HG02852 (cell line): ENCODE results near the gene DTNB.

Experiments
- ATAC-seq: cut with Tn5 transposase; IDR thresholded peaks from one replicate; pipeline ENCODE4 v1.9.1; 2021; ENCODE audit warnings: mild to moderate bottlenecking, moderate library complexity; ENCODE audit not compliant: unreplicated experiment

Gene DTNB

GRCh38 chr2:25354116-25354515 lies 319.3 kb downstream of the DTNB start:
- ATAC-seq, result no peak

GRCh38 chr2:25349397-25349796 lies 324.0 kb downstream of the DTNB start:
- no peak for ATAC-seq

- no peak for ATAC-seq
Observed at GRCh38 chr2:25347846-25348245, 325.5 kb downstream of the DTNB start.

GRCh38 chr2:25347205-25347815 lies 326.1 kb downstream of the DTNB start:
- no peak for ATAC-seq

GRCh38 chr2:25343187-25343825 lies 330.1 kb downstream of the DTNB start:
- no peak for ATAC-seq

- peak; percentile 70 for ATAC-seq
Observed at GRCh38 chr2:25342372-25343186, 330.8 kb downstream of the DTNB start.

- ATAC-seq, result peak; percentile 39
Observed at GRCh38 chr2:25341753-25342371, 331.5 kb downstream of the DTNB start, which contains the start of gene DNMT3A. Gene DNMT3A (minus strand): TSS chr2:25341925. CDS start chr2:25313984, 27,941 bp downstream.

GRCh38 chr2:25341011-25341727 lies 332.2 kb downstream of the DTNB start:
- peak; percentile 20 for ATAC-seq

- no peak for ATAC-seq
Observed at GRCh38 chr2:25340181-25340921, 333.0 kb downstream of the DTNB start.

- no peak for ATAC-seq
Observed at GRCh38 chr2:25339791-25340180, 333.6 kb downstream of the DTNB start.

- no peak for ATAC-seq
Observed at GRCh38 chr2:25339211-25339674, 334.1 kb downstream of the DTNB start.

- ATAC-seq, result no peak
Observed at GRCh38 chr2:25338401-25338800, 335.0 kb downstream of the DTNB start.

- ATAC-seq, result no peak
Observed at GRCh38 chr2:25337891-25338290, 335.5 kb downstream of the DTNB start.

GRCh38 chr2:25337276-25337675 lies 336.1 kb downstream of the DTNB start:
- no peak for ATAC-seq

GRCh38 chr2:25336383-25336841 lies 337.0 kb downstream of the DTNB start:
- ATAC-seq, result no peak

GRCh38 chr2:25335971-25336370 lies 337.4 kb downstream of the DTNB start:
- ATAC-seq, result no peak

- ATAC-seq, result no peak
Observed at GRCh38 chr2:25335204-25335603, 338.2 kb downstream of the DTNB start.

GRCh38 chr2:25334482-25334881 lies 338.9 kb downstream of the DTNB start:
- ATAC-seq, result no peak

- ATAC-seq, result no peak
Observed at GRCh38 chr2:25333981-25334380, 339.4 kb downstream of the DTNB start.

GRCh38 chr2:25332571-25332970 lies 340.8 kb downstream of the DTNB start:
- no peak for ATAC-seq
